Liver (tissue), 9 donors: ENCODE data around the gene RILP. TPM values are rescaled to one million over a fixed set of nuclear protein-coding genes. Genes with fewer than 3 reads are reported as not detected.

Experiments
- DNase-seq: peaks from one replicate; pipeline ENCODE4 v3.0.0-alpha.2; 2017; ENCODE audit warnings: low spot score
- H3K27ac ChIP-seq, 2 donors: one replicate each; pipeline ENCODE4 v1.7.0; 2013; ENCODE audit warnings: inconsistent platforms in 2 of 2, low read length in 2 of 2, control low read depth in 1 of 2, low read depth in 1 of 2, mild to moderate bottlenecking in 1 of 2
- H3K27me3 ChIP-seq, 4 donors: one replicate each; pipeline versions ENCODE4 v1.6.1 to v1.7.0; 2013; ENCODE audit warnings: low read length in 3 of 4, inconsistent platforms in 1 of 4, mild to moderate bottlenecking in 1 of 4, moderate library complexity in 1 of 4; ENCODE audit not compliant: control insufficient read depth in 4 of 4, insufficient read depth in 4 of 4
- H3K36me3 ChIP-seq, 4 donors: one replicate each; pipeline versions ENCODE4 v1.6.1 to v1.7.0; 2013; ENCODE audit warnings: low read length in 3 of 4, mild to moderate bottlenecking in 3 of 4, low read depth in 1 of 4, moderate library complexity in 1 of 4; ENCODE audit not compliant: control insufficient read depth in 4 of 4, insufficient read depth in 3 of 4
- H3K4me1 ChIP-seq, 4 donors: one replicate each; pipeline versions ENCODE4 v1.6.1 to v1.7.0; 2013; ENCODE audit warnings: low read length in 3 of 4, mild to moderate bottlenecking in 3 of 4, moderate library complexity in 1 of 4; ENCODE audit not compliant: control insufficient read depth in 4 of 4, insufficient read depth in 4 of 4
- H3K4me3 ChIP-seq, 3 donors: one replicate each; pipeline versions ENCODE4 v1.6.1 to v1.7.0; 2013; ENCODE audit warnings: low read length in 3 of 3, control low read depth in 1 of 3, low read depth in 1 of 3, mild to moderate bottlenecking in 1 of 3
- H3K9ac ChIP-seq, 2 donors: one replicate each; pipeline ENCODE4 v1.7.0; 2013; ENCODE audit warnings: low read length in 2 of 2, mild to moderate bottlenecking in 2 of 2, moderate library complexity in 2 of 2, control low read depth in 1 of 2, low read depth in 1 of 2
- H3K9me3 ChIP-seq, 4 donors: one replicate each; pipeline versions ENCODE4 v1.6.1 to v1.7.0; 2013; ENCODE audit warnings: low read length in 3 of 4; ENCODE audit not compliant: control insufficient read depth in 4 of 4
- ATF3 ChIP-seq: IDR thresholded peaks from 2 replicates; pipeline ENCODE4 v1.6.1; 2016; ENCODE audit warnings: antibody characterized with exemption
- CTCF ChIP-seq: fragments of 150-350 bp; IDR thresholded peaks from 2 replicates; pipeline ENCODE4 v1.5.1; 2017; ENCODE audit warnings: improper control_type of control experiment, low read depth, low read length; ENCODE audit not compliant: missing input control
- EGR1 ChIP-seq, 2 donors: IDR thresholded peaks; 2 replicates each; pipeline ENCODE4 v1.6.1; 2016 to 2018; ENCODE audit warnings: antibody characterized with exemption in 2 of 2, low read depth in 2 of 2
- FOXA1 ChIP-seq: IDR thresholded peaks from 2 replicates; pipeline ENCODE4 v1.6.1; 2016; ENCODE audit warnings: antibody characterized with exemption
- FOXA2 ChIP-seq: IDR thresholded peaks from 2 replicates; pipeline ENCODE4 v1.6.1; 2016; ENCODE audit warnings: antibody characterized with exemption
- GABPA ChIP-seq, 2 donors: IDR thresholded peaks in 1 of 2; conservative IDR thresholded peaks in 1 of 2; 2 replicates each; pipeline ENCODE4 v1.6.1; 2016; ENCODE audit warnings: antibody characterized with exemption in 2 of 2, mild to moderate bottlenecking in 1 of 2, moderate library complexity in 1 of 2
- JUND ChIP-seq, 2 donors: IDR thresholded peaks; 2 replicates each; pipeline ENCODE4 v1.6.1; 2016; ENCODE audit warnings: antibody characterized with exemption in 2 of 2
- MAX ChIP-seq: IDR thresholded peaks from 2 replicates; pipeline ENCODE4 v1.6.1; 2016; ENCODE audit warnings: antibody characterized with exemption
- REST ChIP-seq: IDR thresholded peaks from 2 replicates; pipeline ENCODE4 v1.6.1; 2016; ENCODE audit warnings: antibody characterized with exemption, mild to moderate bottlenecking
- RXRA ChIP-seq, 2 donors: IDR thresholded peaks; 2 replicates each; pipeline ENCODE4 v1.6.1; 2017 to 2018; ENCODE audit warnings: antibody characterized with exemption in 2 of 2, mild to moderate bottlenecking in 1 of 2
- WGBS: extraction: QIAGEN DNeasy Blood & Tissue Kit; methylation state at CpG from one replicate; pipeline ENCODE4 v1.1.7; 2013; 5-methylcytosine and 5-hydroxymethylcytosine counted together
- polyA plus RNA-seq, 2 donors: library from polyadenylated mRNA; stranded (reverse) in 1 of 2; unstranded in 1 of 2; fragments of 200-250 nt in 1 of 2; fragments of >200 nt in 1 of 2; fragmentation: Nextera tagmentation in 1 of 2; extraction: Ambion mirVana in 1 of 2; gene quantifications; one replicate each; pipeline versions ENCODE4 v1.2.1 to v1.2.3, GENCODE V29; 2013 to 2015
- total RNA-seq, 2 donors: library from RNA; depleted of rRNA; stranded (reverse); fragments of >200 nt; gene quantifications; one replicate each; pipeline ENCODE4 v1.2.3, GENCODE V29; 2014
- donor health status: healthy.
- donor health status: healthy.
- donor health status: healthy.
- donor health status: healthy.
- donor health status: healthy.

The RILP gene
- total and polyA plus RNA-seq, 4 donors: 7.9 to 47.4 (median 22.5) TPM

GRCh38 chr17:1607971-1608320 is 41.7 kb downstream of the RILP start:
- no peaks in the 10 kb centered on the region for H3K9me3 ChIP-seq
- TF ChIP-seq GABPA (IDR thresholded peaks at IDR 0.05 in 1 of 2, conservative IDR thresholded peaks at IDR 0.05 in 1 of 2) (no peak), REST (no peak), EGR1 (IDR thresholded peaks at IDR 0.05; ENCODE audit: low read depth in 2 of 2) (no peak), FOXA1 (no peak), RXRA (IDR thresholded peaks at IDR 0.05) (no peak), FOXA2 (no peak)
- no peaks in the 10 kb centered on the region for H3K36me3 ChIP-seq
- 87% methylated on average over 5 of the region's 5 CpGs for WGBS
- no peaks in the 10 kb centered on the region for H3K27me3 ChIP-seq
- H3K4me3 ChIP-seq: no peak overlapping the region
- no peak overlapping the region for H3K27ac ChIP-seq
- H3K9ac ChIP-seq: no peak overlapping the region
- DNase-seq: no peak
- peaks cover 0 to 5% (median 2%) of the 10 kb centered on the region in 4 donors for H3K4me1 ChIP-seq

GRCh38 chr17:1606352-1606985 is 43.2 kb downstream of the RILP start:
- no peak for DNase-seq
- H3K4me1 ChIP-seq: peaks cover 0 to 5% (median 2%) of the 10 kb centered on the region in 4 donors
- no peaks in the 10 kb centered on the region for H3K27me3 ChIP-seq
- no peaks in the 10 kb centered on the region for H3K36me3 ChIP-seq
- whole genome bisulfite sequencing: 56% methylated on average over 26 of the region's 26 CpGs
- H3K4me3 ChIP-seq: no peak overlapping the region
- H3K9ac ChIP-seq: no peak overlapping the region
- peak overlapping the region; percentile 29 to 40 for H3K27ac ChIP-seq
- no peak for TF ChIP-seq MAX
- TF ChIP-seq JUND (IDR thresholded peaks at IDR 0.05): no peak
- no peak for TF ChIP-seq GABPA (IDR thresholded peaks at IDR 0.05 in 1 of 2, conservative IDR thresholded peaks at IDR 0.05 in 1 of 2)
- no peak for TF ChIP-seq RXRA (IDR thresholded peaks at IDR 0.05)
- no peak for TF ChIP-seq ATF3
- TF ChIP-seq FOXA1: no peak
- no peak for TF ChIP-seq CTCF
- H3K9me3 ChIP-seq: no peaks in the 10 kb centered on the region
